Keratinocyte (primary cell): ENCODE measurements around the gene PTK7. TPM values are rescaled to one million over a fixed set of nuclear protein-coding genes. Genes with fewer than 3 reads are reported as not detected.

Experiments
- DNase-seq: peaks from one replicate; pipeline ENCODE4 v3.0.0-alpha.2; 2011; ENCODE audit warnings: low read depth, missing footprints, low spot score
- FAIRE-seq: peaks from 2 replicates; lab custom pipeline; 2011; peaks lifted over from hg19 to GRCh38; lab: Jason Lieb, UNC
- H2AFZ ChIP-seq: 2 replicates; pipeline ENCODE4 v1.6.0; 2012; ENCODE audit warnings: low read length, control low read depth, inconsistent platforms; ENCODE audit not compliant: control insufficient read depth
- H3K27ac ChIP-seq: 2 replicates; pipeline ENCODE4 v1.5.1; 2011; ENCODE audit warnings: low read length; ENCODE audit not compliant: control insufficient read depth, insufficient read depth
- H3K27me3 ChIP-seq: 3 replicates; pipeline ENCODE4 v1.6.0; 2011; ENCODE audit warnings: low read length; ENCODE audit not compliant: control insufficient read depth, insufficient read depth; ENCODE audit errors: extremely low read depth
- H3K36me3 ChIP-seq, 2 experiments: 2 replicates in 1 of 2; 3 replicates in 1 of 2; pipeline ENCODE4 v1.5.1; 2011; ENCODE audit warnings: low read length in 2 of 2, mild to moderate bottlenecking in 1 of 2; ENCODE audit not compliant: control insufficient read depth in 2 of 2, insufficient read depth in 2 of 2; ENCODE audit errors: extremely low read depth in 1 of 2
- H3K4me1 ChIP-seq: 3 replicates; pipeline ENCODE4 v1.5.1; 2011; ENCODE audit warnings: low read length; ENCODE audit not compliant: control insufficient read depth, insufficient read depth; ENCODE audit errors: extremely low read depth
- H3K4me2 ChIP-seq: 3 replicates; pipeline ENCODE4 v1.6.0; 2011; ENCODE audit warnings: low read depth, low read length; ENCODE audit not compliant: control insufficient read depth, insufficient read depth; ENCODE audit errors: extremely low read depth
- H3K4me3 ChIP-seq, 3 experiments: fragments of 200-600 bp in 1 of 3; sonication (generic) in 1 of 3; 2 replicates in 2 of 3; 3 replicates in 1 of 3; pipeline ENCODE4 v1.5.1; 2011 to 2016; ENCODE audit warnings: low read length in 3 of 3, mild to moderate bottlenecking in 3 of 3, control low read depth in 2 of 3, inconsistent platforms in 1 of 3, low read depth in 1 of 3, mixed read lengths in 1 of 3, mixed run types in 1 of 3, moderate library complexity in 1 of 3; ENCODE audit not compliant: control insufficient read depth in 2 of 3, insufficient read depth in 2 of 3; ENCODE audit errors: extremely low read depth in 1 of 3
- H3K79me2 ChIP-seq: 2 replicates; pipeline ENCODE4 v1.6.0; 2012; ENCODE audit warnings: low read length; ENCODE audit not compliant: control insufficient read depth, insufficient read depth
- H3K9ac ChIP-seq: 3 replicates; pipeline ENCODE4 v1.6.0; 2011; ENCODE audit warnings: low read length; ENCODE audit not compliant: control insufficient read depth, insufficient read depth; ENCODE audit errors: extremely low read depth
- H3K9me1 ChIP-seq: 3 replicates; pipeline ENCODE4 v1.6.0; 2011; ENCODE audit warnings: low read length; ENCODE audit not compliant: control insufficient read depth, insufficient read depth; ENCODE audit errors: extremely low read depth
- H3K9me3 ChIP-seq: 2 replicates; pipeline ENCODE4 v1.5.1; 2012; ENCODE audit warnings: low read depth, low read length; ENCODE audit not compliant: control insufficient read depth
- H4K20me1 ChIP-seq: 3 replicates; pipeline ENCODE4 v1.6.0; 2011; ENCODE audit warnings: low read length; ENCODE audit not compliant: control insufficient read depth, insufficient read depth; ENCODE audit errors: extremely low read depth
- CTCF ChIP-seq, 3 experiments: IDR thresholded peaks in 1 of 3; conservative IDR thresholded peaks in 1 of 3; optimal IDR thresholded peaks in 1 of 3; 2 replicates in 2 of 3; 3 replicates in 1 of 3; pipeline versions ENCODE3 to v1.5.1; 2011; ENCODE audit warnings: low read length in 3 of 3, mild to moderate bottlenecking in 3 of 3, moderate library complexity in 2 of 3, control low read depth in 1 of 3, inconsistent platforms in 1 of 3; ENCODE audit not compliant: insufficient read depth in 2 of 3; ENCODE audit errors: extremely low read depth in 1 of 3
- EZH2 ChIP-seq: IDR thresholded peaks from one replicate; pipeline ENCODE4 v1.6.1; 2012; ENCODE audit warnings: inconsistent platforms, mild to moderate bottlenecking, low read length, moderate library complexity
- dilution Hi-C: fragments of 300-500 bp; cut with MboI; formaldehyde crosslinking; loops from one replicate; pipeline ENCODE4 v1.7.0; 2020; ENCODE audit warnings: low sequenced_read_pairs; ENCODE audit not compliant: extremely low pct_ligation_motif_present
- polyA plus RNA-seq, 5 experiments: library from polyadenylated mRNA; depleted of rRNA in 3 of 5; stranded (reverse) in 3 of 5; stranded (forward) in 1 of 5; unstranded in 1 of 5; fragments of >200 nt; gene quantifications; 1 replicate in 1 of 5; 2 replicates in 3 of 5; 3 replicates in 1 of 5; pipeline versions ENCODE4 v1.2.1 to v1.2.3, GENCODE V29; 2011 to 2012; ENCODE audit warnings: missing spikeins in 2 of 5, low read depth in 1 of 5, low replicate concordance in 1 of 5

PTK7 gene
- polyA plus RNA-seq, 1 donor (not counting 4 experiments of a cell fraction or from before 2014, with no cell fraction given): 58.8 TPM

DNA sequence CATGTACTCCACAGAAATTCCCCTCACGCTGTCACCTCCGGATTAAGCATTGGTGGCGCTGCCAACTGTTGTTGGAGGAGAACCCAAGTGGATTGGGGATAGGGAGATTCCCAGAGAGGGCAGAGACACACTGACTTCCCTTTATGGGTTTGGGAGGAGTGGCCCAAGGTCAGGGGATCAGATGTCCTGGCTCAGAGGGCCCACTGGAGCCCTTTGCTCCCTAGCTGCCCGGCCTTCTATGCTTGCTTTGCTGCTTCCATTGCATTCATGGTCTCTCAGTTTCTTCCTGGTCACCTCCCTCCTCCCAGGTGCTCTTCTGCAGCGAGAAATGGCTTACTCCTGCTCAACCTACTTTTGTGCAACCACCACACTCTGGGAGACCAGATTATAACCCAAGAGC is 120.2 kb downstream of the PTK7 start:
- Histone ChIP-seq H3K9me3 (no peaks in the 10 kb centered on the region), H3K9me1 (peaks cover 3% of the 10 kb centered on the region), H4K20me1 (no peaks in the 10 kb centered on the region), H3K9ac (no peak overlapping the region), H3K4me2 (no peak overlapping the region), H3K79me2 (no peaks in the 10 kb centered on the region), H2AFZ (no peak overlapping the region), H3K4me3 (no peak overlapping the region), H3K4me1 (peaks cover 7% of the 10 kb centered on the region), H3K27ac (no peak overlapping the region), H3K27me3 (no peaks in the 10 kb centered on the region), H3K36me3 (peaks cover 30 to 32% of the 10 kb centered on the region in 2 experiments)
- no peak for TF ChIP-seq EZH2
- no peak for TF ChIP-seq CTCF (optimal IDR thresholded peaks at IDR 0.05 in 1 of 3, IDR thresholded peaks at IDR 0.05 in 1 of 3, conservative IDR thresholded peaks at IDR 0.05 in 1 of 3; ENCODE audit: extremely low read depth in 1 of 3, insufficient read depth in 2 of 3, low read length in 3 of 3)
- no peak for FAIRE-seq
- dilution Hi-C loops: no loop called here
- no peak for DNase-seq

DNA sequence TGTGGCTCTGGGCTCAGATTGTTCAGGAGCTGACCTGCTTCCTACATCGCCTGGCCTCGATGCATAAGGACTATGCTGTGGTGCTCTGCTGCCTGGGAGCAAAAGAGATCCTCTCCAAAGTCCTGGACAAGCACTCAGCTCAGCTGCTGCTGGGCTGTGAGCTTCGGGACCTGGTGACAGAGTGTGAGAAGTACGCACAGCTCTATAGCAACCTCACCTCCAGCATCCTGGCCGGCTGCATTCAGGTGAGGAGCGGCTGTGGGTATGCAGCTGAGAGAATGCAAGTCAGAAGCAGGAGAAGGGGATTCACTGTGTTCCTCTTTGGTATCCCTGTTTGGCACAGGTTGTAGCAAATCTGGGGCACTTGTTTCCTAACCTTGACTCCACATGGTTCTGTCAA is 123.8 kb downstream of the PTK7 start:
- H3K27ac ChIP-seq: no peak overlapping the region
- H3K4me3 ChIP-seq: no peak overlapping the region
- no peaks in the 10 kb centered on the region for H3K27me3 ChIP-seq
- H3K9me1 ChIP-seq: peaks cover 3% of the 10 kb centered on the region
- FAIRE-seq (no peak), DNase-seq (no peak)
- no peak overlapping the region for H2AFZ ChIP-seq
- H3K4me1 ChIP-seq: peaks cover 7% of the 10 kb centered on the region
- TF ChIP-seq EZH2 (no peak), CTCF (optimal IDR thresholded peaks at IDR 0.05 in 1 of 3, IDR thresholded peaks at IDR 0.05 in 1 of 3, conservative IDR thresholded peaks at IDR 0.05 in 1 of 3; ENCODE audit: extremely low read depth in 1 of 3, insufficient read depth in 2 of 3, low read length in 3 of 3) (no peak)
- H3K4me2 ChIP-seq: no peak overlapping the region
- H3K36me3 ChIP-seq: peaks cover 42 to 44% of the 10 kb centered on the region in 2 experiments
- no peak overlapping the region for H3K9ac ChIP-seq
- H3K79me2 ChIP-seq: no peaks in the 10 kb centered on the region
- no peaks in the 10 kb centered on the region for H4K20me1 ChIP-seq
- dilution Hi-C loops: no loop called here
- H3K9me3 ChIP-seq: no peaks in the 10 kb centered on the region
